ENCODE data around the gene AADAC.
"Not testable (repeated sequence)": the region's sequence is repeated elsewhere in the genome, so short reads cannot be mapped to it uniquely, and the experiment has no call there.

Gene AADAC

GRCh38 chr3:151800431-151800830 lies 13.5 kb upstream of the AADAC start:
- Histone ChIP-seq H3K36me3 (ENCODE audit: insufficient read depth, low read depth, low read length) (no peaks in the 10 kb centered on the region), H3K9me3 (ENCODE audit: insufficient read depth, low read depth, low read length) (no peaks in the 10 kb centered on the region), H3K27me3 (ENCODE audit: insufficient read depth, low read length) (no peaks in the 10 kb centered on the region), H3K27ac (ENCODE audit: low read length) (no peak overlapping the region), H3K9ac (ENCODE audit: low read depth, low read length) (no peak overlapping the region), H3K4me1 (ENCODE audit: insufficient read depth, low read length) (no peaks in the 10 kb centered on the region), H3K4me3 (ENCODE audit: low read length) (no peak overlapping the region)

GRCh38 chr3:151804267-151804666 lies 9.6 kb upstream of the AADAC start:
- H3K36me3 ChIP-seq (ENCODE audit: insufficient read depth, low read depth, low read length), result no peaks in the 10 kb centered on the region
- peaks cover 11% of the 10 kb centered on the region; the same call in 1 of the 2 replicates for H3K9me3 ChIP-seq (ENCODE audit: insufficient read depth, low read depth, low read length)
- no peaks in the 10 kb centered on the region for H3K4me1 ChIP-seq (ENCODE audit: insufficient read depth, low read length)
- H3K27me3 ChIP-seq (ENCODE audit: insufficient read depth, low read length), result no peaks in the 10 kb centered on the region
- H3K27ac ChIP-seq (ENCODE audit: low read length), result no peak overlapping the region
- H3K9ac ChIP-seq (ENCODE audit: low read depth, low read length), result no peak overlapping the region
- H3K4me3 ChIP-seq (ENCODE audit: low read length), result no peak overlapping the region

- Histone ChIP-seq H3K36me3 (ENCODE audit: insufficient read depth, low read depth, low read length) (no peaks in the 10 kb centered on the region), H3K27ac (ENCODE audit: low read length) (no peak overlapping the region), H3K4me1 (ENCODE audit: insufficient read depth, low read length) (no peaks in the 10 kb centered on the region), H3K27me3 (ENCODE audit: insufficient read depth, low read length) (no peaks in the 10 kb centered on the region), H3K9me3 (ENCODE audit: insufficient read depth, low read depth, low read length) (peaks cover 13% of the 10 kb centered on the region; the same call in 1 of the 2 replicates), H3K9ac (ENCODE audit: low read depth, low read length) (no peak overlapping the region), H3K4me3 (ENCODE audit: low read length) (no peak overlapping the region)
Measured at GRCh38 chr3:151806838-151807237, 7.1 kb upstream of the AADAC start.

GRCh38 chr3:151808926-151809325 lies 5.0 kb upstream of the AADAC start:
- not testable (repeated sequence) for H3K4me3 ChIP-seq (ENCODE audit: low read length); H3K27me3 ChIP-seq (ENCODE audit: insufficient read depth, low read length); H3K9ac ChIP-seq (ENCODE audit: low read depth, low read length); H3K4me1 ChIP-seq (ENCODE audit: insufficient read depth, low read length); H3K27ac ChIP-seq (ENCODE audit: low read length); H3K36me3 ChIP-seq (ENCODE audit: insufficient read depth, low read depth, low read length)
- peaks cover 13% of the 10 kb centered on the region; the same call in 1 of the 2 replicates for H3K9me3 ChIP-seq (ENCODE audit: insufficient read depth, low read depth, low read length)

- Histone ChIP-seq H3K27ac (ENCODE audit: low read length) (no peak overlapping the region), H3K9me3 (ENCODE audit: insufficient read depth, low read depth, low read length) (peaks cover 13% of the 10 kb centered on the region; the same call in 1 of the 2 replicates), H3K4me3 (ENCODE audit: low read length) (no peak overlapping the region), H3K36me3 (ENCODE audit: insufficient read depth, low read depth, low read length) (no peaks in the 10 kb centered on the region), H3K9ac (ENCODE audit: low read depth, low read length) (no peak overlapping the region), H3K4me1 (ENCODE audit: insufficient read depth, low read length) (no peaks in the 10 kb centered on the region; the same call in 1 of the 2 replicates), H3K27me3 (ENCODE audit: insufficient read depth, low read length) (no peaks in the 10 kb centered on the region)
Measured at GRCh38 chr3:151811474-151811873, 2.4 kb upstream of the AADAC start.

- Histone ChIP-seq H3K4me3 (ENCODE audit: low read length) (no peak overlapping the region), H3K27me3 (ENCODE audit: insufficient read depth, low read length) (no peaks in the 10 kb centered on the region), H3K36me3 (ENCODE audit: insufficient read depth, low read depth, low read length) (no peaks in the 10 kb centered on the region), H3K4me1 (ENCODE audit: insufficient read depth, low read length) (no peaks in the 10 kb centered on the region; the same call in 1 of the 2 replicates), H3K9me3 (ENCODE audit: insufficient read depth, low read depth, low read length) (0 out of 2 replicates have a peak, but pooled peaks cover 1% of the 10 kb centered on the region), H3K27ac (ENCODE audit: low read length) (no peak overlapping the region), H3K9ac (ENCODE audit: low read depth, low read length) (no peak overlapping the region)
Measured at GRCh38 chr3:151814588-151814987, 672 bp downstream of the AADAC start.

GRCh38 chr3:151816091-151816604 lies 2.2 kb downstream of the AADAC start:
- no peak overlapping the region for H3K27ac ChIP-seq (ENCODE audit: low read length)
- no peak overlapping the region for H3K9ac ChIP-seq (ENCODE audit: low read depth, low read length)
- H3K36me3 ChIP-seq (ENCODE audit: insufficient read depth, low read depth, low read length), result no peaks in the 10 kb centered on the region
- no peaks in the 10 kb centered on the region for H3K27me3 ChIP-seq (ENCODE audit: insufficient read depth, low read length)
- H3K4me3 ChIP-seq (ENCODE audit: low read length), result no peak overlapping the region
- H3K4me1 ChIP-seq (ENCODE audit: insufficient read depth, low read length), result no peaks in the 10 kb centered on the region; the same call in 1 of the 2 replicates
- no peaks in the 10 kb centered on the region for H3K9me3 ChIP-seq (ENCODE audit: insufficient read depth, low read depth, low read length)

GRCh38 chr3:151817473-151817872 lies 3.6 kb downstream of the AADAC start:
- no peaks in the 10 kb centered on the region for H3K27me3 ChIP-seq (ENCODE audit: insufficient read depth, low read length)
- H3K4me1 ChIP-seq (ENCODE audit: insufficient read depth, low read length), result no peaks in the 10 kb centered on the region; the same call in 1 of the 2 replicates

GRCh38 chr3:151818361-151818760 lies 4.4 kb downstream of the AADAC start:
- no peaks in the 10 kb centered on the region for H3K9me3 ChIP-seq (ENCODE audit: insufficient read depth, low read depth, low read length)
- no peak overlapping the region for H3K4me3 ChIP-seq (ENCODE audit: low read length)
- no peaks in the 10 kb centered on the region for H3K27me3 ChIP-seq (ENCODE audit: insufficient read depth, low read length)
- no peak overlapping the region for H3K9ac ChIP-seq (ENCODE audit: low read depth, low read length)
- no peaks in the 10 kb centered on the region for H3K36me3 ChIP-seq (ENCODE audit: insufficient read depth, low read depth, low read length)
- no peaks in the 10 kb centered on the region; the same call in 1 of the 2 replicates for H3K4me1 ChIP-seq (ENCODE audit: insufficient read depth, low read length)
- no peak overlapping the region for H3K27ac ChIP-seq (ENCODE audit: low read length)

More at GRCh38 chr3:151817473-151817872, 3.6 kb downstream of the AADAC start:
- H3K36me3 ChIP-seq (ENCODE audit: insufficient read depth, low read depth, low read length), result no peaks in the 10 kb centered on the region
- no peak overlapping the region for H3K4me3 ChIP-seq (ENCODE audit: low read length)
- no peaks in the 10 kb centered on the region for H3K9me3 ChIP-seq (ENCODE audit: insufficient read depth, low read depth, low read length)
- H3K9ac ChIP-seq (ENCODE audit: low read depth, low read length), result no peak overlapping the region
- H3K27ac ChIP-seq (ENCODE audit: low read length), result no peak overlapping the region

- Histone ChIP-seq H3K27me3 (ENCODE audit: insufficient read depth, low read length) (no peaks in the 10 kb centered on the region), H3K4me3 (ENCODE audit: low read length) (no peak overlapping the region), H3K27ac (ENCODE audit: low read length) (no peak overlapping the region), H3K9me3 (ENCODE audit: insufficient read depth, low read depth, low read length) (no peaks in the 10 kb centered on the region), H3K4me1 (ENCODE audit: insufficient read depth, low read length) (no peaks in the 10 kb centered on the region; the same call in 1 of the 2 replicates), H3K9ac (ENCODE audit: low read depth, low read length) (no peak overlapping the region), H3K36me3 (ENCODE audit: insufficient read depth, low read depth, low read length) (no peaks in the 10 kb centered on the region)
Measured at GRCh38 chr3:151819910-151820309, 6.0 kb downstream of the AADAC start.

- no peaks in the 10 kb centered on the region for H3K36me3 ChIP-seq (ENCODE audit: insufficient read depth, low read depth, low read length)
- H3K27me3 ChIP-seq (ENCODE audit: insufficient read depth, low read length), result no peaks in the 10 kb centered on the region
Measured at GRCh38 chr3:151827816-151828215, 13.9 kb downstream of the AADAC start.

GRCh38 chr3:151835751-151836525 lies 22.0 kb downstream of the AADAC start:
- no peaks in the 10 kb centered on the region for H3K36me3 ChIP-seq (ENCODE audit: insufficient read depth, low read depth, low read length)
- no peaks in the 10 kb centered on the region for H3K27me3 ChIP-seq (ENCODE audit: insufficient read depth, low read length)
- no peak overlapping the region for H3K4me3 ChIP-seq (ENCODE audit: low read length)
- H3K27ac ChIP-seq (ENCODE audit: low read length), result no peak overlapping the region
- peaks cover 13% of the 10 kb centered on the region for H3K4me1 ChIP-seq (ENCODE audit: insufficient read depth, low read length)
- H3K9me3 ChIP-seq (ENCODE audit: insufficient read depth, low read depth, low read length), result no peaks in the 10 kb centered on the region
- no peak overlapping the region for H3K9ac ChIP-seq (ENCODE audit: low read depth, low read length)

More at GRCh38 chr3:151827816-151828215, 13.9 kb downstream of the AADAC start:
- Histone ChIP-seq H3K4me1 (ENCODE audit: insufficient read depth, low read length) (no peaks in the 10 kb centered on the region), H3K9ac (ENCODE audit: low read depth, low read length) (no peak overlapping the region), H3K9me3 (ENCODE audit: insufficient read depth, low read depth, low read length) (no peaks in the 10 kb centered on the region), H3K27ac (ENCODE audit: low read length) (no peak overlapping the region), H3K4me3 (ENCODE audit: low read length) (no peak overlapping the region)

Data from iPS-20b (cell line).